HEK293 (cell line): ENCODE results near the gene IL5RA.

Source experiments
- CTCF ChIA-PET: fragments of 350-600 bp; formaldehyde crosslinking; extraction: SDS; loops from one replicate; lab custom pipeline; 2021; ENCODE audit warnings: antibody characterized with exemption; lab: Yijun Ruan, JAX
- POLR2A ChIA-PET: fragments of 300-600 bp; formaldehyde crosslinking; extraction: SDS; loops from one replicate; lab custom pipeline; 2020; ENCODE audit warnings: antibody characterized with exemption, inconsistent platforms; lab: Yijun Ruan, JAX
- H3K27ac ChIP-seq: fragments of 200-500 bp; sonication (Bioruptor generic); 2 replicates; pipeline ENCODE4 v1.5.1; 2014; ENCODE audit warnings: low read depth, low read length, control low read depth, inconsistent platforms; ENCODE audit errors: extremely low read depth
- H3K36me3 ChIP-seq, 2 experiments: fragments of 200-500 bp in 1 of 2; sonication (Bioruptor generic) in 1 of 2; 1 replicate in 1 of 2; 2 replicates in 1 of 2; pipeline ENCODE4 v1.5.1; 2014 to 2017; ENCODE audit warnings: inconsistent platforms in 2 of 2, low read length in 2 of 2; ENCODE audit not compliant: control insufficient read depth in 2 of 2, insufficient read depth in 1 of 2
- H3K4me1 ChIP-seq: fragments of 200-500 bp; sonication (Bioruptor generic); 2 replicates; pipeline ENCODE4 v1.5.1; 2014; ENCODE audit warnings: mild to moderate bottlenecking, low read length, inconsistent platforms; ENCODE audit not compliant: control insufficient read depth, insufficient read depth
- H3K4me3 ChIP-seq: 2 replicates; pipeline ENCODE4 v1.5.1; 2011; ENCODE audit warnings: low read depth, mild to moderate bottlenecking, control low read depth, low read length, moderate library complexity
- H3K9me3 ChIP-seq: fragments of 200-500 bp; sonication (Bioruptor generic); 2 replicates; pipeline ENCODE4 v1.5.1; 2014; ENCODE audit warnings: low read depth, low read length, inconsistent platforms; ENCODE audit not compliant: control insufficient read depth, insufficient read depth
- BCL11A ChIP-seq: fragments of 450-650 bp; formaldehyde crosslinking; IDR thresholded peaks from 2 replicates; pipeline ENCODE4 v1.5.1; 2016; ENCODE audit warnings: low read depth, missing biosample characterization, missing genetic modification characterization
- TCF7L2 ChIP-seq: IDR thresholded peaks from 2 replicates; pipeline ENCODE4 v1.6.1; 2011; ENCODE audit warnings: low read depth, mild to moderate bottlenecking, inconsistent platforms, low read length, moderate library complexity, borderline replicate concordance
- ZBTB17 ChIP-seq: fragments of 450-650 bp; formaldehyde crosslinking; IDR thresholded peaks from 2 replicates; pipeline ENCODE4 v1.5.1; 2016; ENCODE audit warnings: missing biosample characterization, missing genetic modification characterization
- ZBTB20 ChIP-seq: fragments of 450-650 bp; formaldehyde crosslinking; IDR thresholded peaks from 2 replicates; pipeline ENCODE4 v1.5.1; 2016; ENCODE audit warnings: missing biosample characterization, missing genetic modification characterization
- ZBTB21 ChIP-seq: fragments of 450-650 bp; formaldehyde crosslinking; IDR thresholded peaks from 2 replicates; pipeline ENCODE4 v1.5.1; 2017; ENCODE audit warnings: missing biosample characterization, missing genetic modification characterization
- ZNF10 ChIP-seq: fragments of 450-650 bp; formaldehyde crosslinking; IDR thresholded peaks from 2 replicates; pipeline ENCODE4 v1.5.1; 2017; ENCODE audit warnings: missing biosample characterization, missing genetic modification characterization
- ZNF157 ChIP-seq: fragments of 450-650 bp; formaldehyde crosslinking; IDR thresholded peaks from 2 replicates; pipeline ENCODE4 v1.5.1; 2016; ENCODE audit warnings: missing biosample characterization, missing genetic modification characterization
- ZNF2 ChIP-seq: fragments of 450-650 bp; formaldehyde crosslinking; IDR thresholded peaks from 2 replicates; pipeline ENCODE4 v1.5.1; 2016; ENCODE audit warnings: missing biosample characterization, missing genetic modification characterization
- ZNF426 ChIP-seq: fragments of 450-650 bp; formaldehyde crosslinking; IDR thresholded peaks from 2 replicates; pipeline ENCODE4 v1.5.1; 2017; ENCODE audit warnings: missing biosample characterization, missing genetic modification characterization, mild to moderate bottlenecking, inconsistent platforms, moderate library complexity
- ZNF670 ChIP-seq: fragments of 450-650 bp; formaldehyde crosslinking; IDR thresholded peaks from 2 replicates; pipeline ENCODE4 v1.5.1; 2016; ENCODE audit warnings: missing biosample characterization, missing genetic modification characterization, low read depth
- ZNF791 ChIP-seq: fragments of 450-650 bp; formaldehyde crosslinking; IDR thresholded peaks from 2 replicates; pipeline ENCODE4 v1.5.1; 2016; ENCODE audit warnings: missing biosample characterization, missing genetic modification characterization
- TF ChIP-seq, protein P1 (sequence below): fragments of 450-650 bp; formaldehyde crosslinking; IDR thresholded peaks from 2 replicates; pipeline ENCODE4 v1.5.1; 2016; ENCODE audit warnings: missing biosample characterization, missing genetic modification characterization
- TF ChIP-seq, protein P2 (sequence below): fragments of 450-650 bp; formaldehyde crosslinking; IDR thresholded peaks from 2 replicates; pipeline ENCODE4 v1.5.1; 2016; ENCODE audit warnings: missing biosample characterization, missing genetic modification characterization, low read depth
- TF ChIP-seq, protein P3 (sequence below): fragments of 450-650 bp; formaldehyde crosslinking; IDR thresholded peaks from 2 replicates; pipeline ENCODE4 v1.5.1; 2016; ENCODE audit warnings: missing biosample characterization, missing genetic modification characterization, low read depth
- TF ChIP-seq, protein P4 (sequence below): fragments of 450-650 bp; formaldehyde crosslinking; IDR thresholded peaks from 2 replicates; pipeline ENCODE4 v1.5.1; 2016; ENCODE audit warnings: missing biosample characterization, missing genetic modification characterization

Gene IL5RA

DNA sequence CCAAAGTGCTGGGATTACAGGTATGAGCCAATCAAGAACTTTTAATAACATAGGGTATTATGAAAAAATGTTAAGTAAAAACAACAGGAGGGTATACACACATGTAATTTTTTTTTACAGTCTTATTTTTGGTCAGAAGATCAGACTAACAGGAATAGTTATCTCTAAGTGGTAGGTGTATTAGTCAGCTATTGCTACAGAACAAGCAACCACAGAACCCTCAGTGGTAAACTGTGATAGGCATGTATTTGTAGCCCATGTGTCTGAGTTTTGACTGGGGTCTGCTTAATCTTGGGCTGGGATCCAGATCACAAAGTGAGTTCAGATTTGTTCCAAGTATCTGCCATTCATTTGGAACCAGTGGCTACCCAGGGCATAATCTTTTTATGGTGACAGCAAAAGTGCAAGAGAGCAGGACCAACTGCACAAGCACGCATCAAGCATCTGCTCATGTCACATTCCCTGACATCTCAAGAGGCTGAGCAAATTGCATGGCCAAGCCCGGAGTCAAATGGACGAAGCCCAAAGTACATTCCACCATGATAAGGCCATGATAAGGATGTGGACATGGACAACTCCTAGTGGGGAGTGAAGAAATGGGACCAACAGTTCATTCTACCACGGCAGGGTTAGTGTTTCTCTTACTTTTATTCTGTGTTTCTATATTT is 3.0 kb upstream of the IL5RA start (continued):
- TF ChIP-seq, protein P1, sequence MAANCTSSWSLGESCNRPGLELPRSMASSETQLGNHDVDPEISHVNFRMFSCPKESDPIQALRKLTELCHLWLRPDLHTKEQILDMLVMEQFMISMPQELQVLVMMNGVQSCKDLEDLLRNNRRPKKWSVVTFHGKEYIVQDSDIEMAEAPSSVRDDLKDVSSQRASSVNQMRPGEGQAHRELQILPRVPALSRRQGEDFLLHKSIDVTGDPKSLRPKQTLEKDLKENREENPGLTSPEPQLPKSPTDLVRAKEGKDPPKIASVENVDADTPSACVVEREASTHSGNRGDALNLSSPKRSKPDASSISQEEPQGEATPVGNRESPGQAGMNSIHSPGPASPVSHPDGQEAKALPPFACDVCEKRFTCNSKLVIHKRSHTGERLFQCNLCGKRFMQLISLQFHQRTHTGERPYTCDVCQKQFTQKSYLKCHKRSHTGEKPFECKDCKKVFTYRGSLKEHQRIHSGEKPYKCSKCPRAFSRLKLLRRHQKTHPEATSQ (tag by site-specific recombination) = no peak
- TF ChIP-seq ZNF426 (tag by site-specific recombination) (no peak), ZNF157 (tag by site-specific recombination) (no peak), ZNF670 (tag by site-specific recombination) (no peak)

DNA sequence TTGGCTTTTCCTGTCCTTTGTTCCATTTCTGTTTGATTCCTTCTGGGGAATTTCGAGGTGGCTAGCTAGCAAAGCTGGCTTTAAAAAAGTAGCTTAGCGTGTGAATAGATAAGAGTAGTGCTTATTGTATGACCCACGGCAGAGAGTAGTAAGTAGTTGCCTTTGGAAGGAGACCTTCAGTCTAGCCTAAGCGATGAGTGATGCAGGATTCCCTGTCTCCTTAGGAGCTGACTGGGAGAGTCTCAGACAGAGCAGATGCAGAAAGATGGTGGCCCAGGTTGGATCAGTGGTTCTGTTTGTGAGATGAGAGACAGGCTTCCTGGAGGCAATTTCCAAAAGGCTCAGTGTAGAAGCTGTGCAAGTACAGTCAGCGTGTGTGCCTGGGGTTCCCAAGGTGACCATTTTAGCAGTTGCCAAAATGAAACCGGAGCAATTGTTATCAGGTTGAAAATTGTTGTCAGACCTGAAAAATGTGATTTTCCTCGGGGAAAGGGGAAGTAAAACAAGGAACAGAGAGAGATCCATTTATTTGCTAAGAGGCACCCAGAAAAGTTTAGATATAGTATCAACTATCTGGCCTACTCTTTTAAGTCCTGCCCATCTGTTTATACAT is 681 bp upstream of the IL5RA start:
- Histone ChIP-seq H3K36me3 (no peaks in the 10 kb centered on the region), H3K9me3 (no peaks in the 10 kb centered on the region), H3K27ac (no peak overlapping the region), H3K4me1 (peaks cover 9% of the 10 kb centered on the region; the same call in 1 of the 2 replicates), H3K4me3 (no peak overlapping the region)
- TF ChIP-seq, protein P2, sequence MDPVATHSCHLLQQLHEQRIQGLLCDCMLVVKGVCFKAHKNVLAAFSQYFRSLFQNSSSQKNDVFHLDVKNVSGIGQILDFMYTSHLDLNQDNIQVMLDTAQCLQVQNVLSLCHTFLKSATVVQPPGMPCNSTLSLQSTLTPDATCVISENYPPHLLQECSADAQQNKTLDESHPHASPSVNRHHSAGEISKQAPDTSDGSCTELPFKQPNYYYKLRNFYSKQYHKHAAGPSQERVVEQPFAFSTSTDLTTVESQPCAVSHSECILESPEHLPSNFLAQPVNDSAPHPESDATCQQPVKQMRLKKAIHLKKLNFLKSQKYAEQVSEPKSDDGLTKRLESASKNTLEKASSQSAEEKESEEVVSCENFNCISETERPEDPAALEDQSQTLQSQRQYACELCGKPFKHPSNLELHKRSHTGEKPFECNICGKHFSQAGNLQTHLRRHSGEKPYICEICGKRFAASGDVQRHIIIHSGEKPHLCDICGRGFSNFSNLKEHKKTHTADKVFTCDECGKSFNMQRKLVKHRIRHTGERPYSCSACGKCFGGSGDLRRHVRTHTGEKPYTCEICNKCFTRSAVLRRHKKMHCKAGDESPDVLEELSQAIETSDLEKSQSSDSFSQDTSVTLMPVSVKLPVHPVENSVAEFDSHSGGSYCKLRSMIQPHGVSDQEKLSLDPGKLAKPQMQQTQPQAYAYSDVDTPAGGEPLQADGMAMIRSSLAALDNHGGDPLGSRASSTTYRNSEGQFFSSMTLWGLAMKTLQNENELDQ = no peak
- TF ChIP-seq TCF7L2 = no peak
- no peak for TF ChIP-seq ZNF2 (tag by site-specific recombination)
- no peak for TF ChIP-seq ZBTB21 (tag by site-specific recombination)
- TF ChIP-seq ZNF791 (tag by site-specific recombination) = no peak
- no peak for TF ChIP-seq ZNF10 (tag by site-specific recombination)
- TF ChIP-seq, protein P3, sequence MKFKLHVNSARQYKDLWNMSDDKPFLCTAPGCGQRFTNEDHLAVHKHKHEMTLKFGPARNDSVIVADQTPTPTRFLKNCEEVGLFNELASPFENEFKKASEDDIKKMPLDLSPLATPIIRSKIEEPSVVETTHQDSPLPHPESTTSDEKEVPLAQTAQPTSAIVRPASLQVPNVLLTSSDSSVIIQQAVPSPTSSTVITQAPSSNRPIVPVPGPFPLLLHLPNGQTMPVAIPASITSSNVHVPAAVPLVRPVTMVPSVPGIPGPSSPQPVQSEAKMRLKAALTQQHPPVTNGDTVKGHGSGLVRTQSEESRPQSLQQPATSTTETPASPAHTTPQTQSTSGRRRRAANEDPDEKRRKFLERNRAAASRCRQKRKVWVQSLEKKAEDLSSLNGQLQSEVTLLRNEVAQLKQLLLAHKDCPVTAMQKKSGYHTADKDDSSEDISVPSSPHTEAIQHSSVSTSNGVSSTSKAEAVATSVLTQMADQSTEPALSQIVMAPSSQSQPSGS = no peak
- TF ChIP-seq, protein P4, sequence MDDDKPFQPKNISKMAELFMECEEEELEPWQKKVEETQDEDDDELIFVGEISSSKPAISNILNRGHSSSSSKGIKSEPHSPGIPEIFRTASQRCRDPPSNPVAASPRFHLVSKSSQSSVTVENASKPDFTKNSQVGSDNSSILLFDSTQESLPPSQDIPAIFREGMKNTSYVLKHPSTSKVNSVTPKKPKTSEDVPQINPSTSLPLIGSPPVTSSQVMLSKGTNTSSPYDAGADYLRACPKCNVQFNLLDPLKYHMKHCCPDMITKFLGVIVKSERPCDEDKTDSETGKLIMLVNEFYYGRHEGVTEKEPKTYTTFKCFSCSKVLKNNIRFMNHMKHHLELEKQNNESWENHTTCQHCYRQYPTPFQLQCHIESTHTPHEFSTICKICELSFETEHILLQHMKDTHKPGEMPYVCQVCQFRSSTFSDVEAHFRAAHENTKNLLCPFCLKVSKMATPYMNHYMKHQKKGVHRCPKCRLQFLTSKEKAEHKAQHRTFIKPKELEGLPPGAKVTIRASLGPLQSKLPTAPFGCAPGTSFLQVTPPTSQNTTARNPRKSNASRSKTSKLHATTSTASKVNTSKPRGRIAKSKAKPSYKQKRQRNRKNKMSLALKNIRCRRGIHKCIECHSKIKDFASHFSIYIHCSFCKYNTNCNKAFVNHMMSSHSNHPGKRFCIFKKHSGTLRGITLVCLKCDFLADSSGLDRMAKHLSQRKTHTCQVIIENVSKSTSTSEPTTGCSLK (tag by site-specific recombination) = no peak
- ChIA-PET CTCF (no interaction called here), POLR2A (no interaction called here)

DNA sequence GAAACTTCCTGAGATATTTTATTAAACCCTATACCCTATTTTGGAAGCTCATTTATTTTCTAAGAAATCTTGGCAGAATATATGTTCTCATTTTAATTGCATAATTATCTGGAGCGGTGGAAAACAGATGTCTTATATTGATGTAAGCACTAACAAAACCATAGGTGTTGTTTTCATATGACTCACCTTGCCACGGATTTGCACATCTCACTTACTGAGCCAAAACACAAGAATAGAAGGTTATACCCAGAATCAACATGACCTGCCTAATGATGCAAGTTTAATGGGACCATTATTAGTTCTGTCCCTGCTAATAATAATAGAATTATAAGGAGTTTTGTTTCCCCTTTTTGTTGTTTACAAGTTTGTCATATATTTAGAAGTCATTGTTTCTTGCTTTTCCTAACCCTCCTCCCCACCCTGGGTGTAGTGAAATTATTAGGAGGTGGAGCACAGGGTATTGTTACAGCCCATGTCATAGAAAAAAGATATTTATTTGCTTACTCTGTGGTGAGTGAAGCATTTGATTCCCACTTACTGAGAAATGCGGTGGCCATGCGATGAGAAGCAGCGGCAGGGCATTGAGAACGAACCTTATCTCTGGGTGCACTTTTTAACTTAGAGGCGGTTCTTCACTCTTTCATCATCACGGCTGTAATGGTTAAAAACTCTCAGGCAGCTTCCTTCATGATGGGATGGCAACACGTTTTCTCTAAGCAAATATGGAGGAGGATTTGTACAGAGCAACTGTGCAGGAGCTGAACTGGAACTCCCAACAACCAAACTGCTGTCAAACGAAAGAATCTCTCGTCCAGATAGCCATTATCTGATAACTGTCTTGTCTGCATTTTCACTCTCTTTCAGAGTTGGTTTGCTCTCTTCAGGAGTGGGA is 521 bp downstream of the IL5RA start:
- POLR2A ChIA-PET = no interaction called here
- H3K27ac ChIP-seq = no peak overlapping the region
- CTCF ChIA-PET = no interaction called here
- H3K9me3 ChIP-seq = no peaks in the 10 kb centered on the region
- no peak overlapping the region for H3K4me3 ChIP-seq
- no peaks in the 10 kb centered on the region for H3K36me3 ChIP-seq
- H3K4me1 ChIP-seq = peaks cover 9% of the 10 kb centered on the region; the same call in 1 of the 2 replicates
- no peak for TF ChIP-seq BCL11A
- 0 out of 2 replicates have a peak, but pooled peaks have one; percentile 11 for TF ChIP-seq ZBTB17 (tag by site-specific recombination)
- TF ChIP-seq ZBTB20 = 0 out of 2 replicates have a peak, but pooled peaks have one; percentile 44
